ENCODE measurements around the gene ABCA2.
A peak's percentile ranks its signal among the peaks of the same experiment; 100 is the strongest.
"Not testable (repeated sequence)": the region's sequence is repeated elsewhere in the genome, so short reads cannot be mapped to it uniquely, and the experiment has no call there.

The ABCA2 gene

DNA sequence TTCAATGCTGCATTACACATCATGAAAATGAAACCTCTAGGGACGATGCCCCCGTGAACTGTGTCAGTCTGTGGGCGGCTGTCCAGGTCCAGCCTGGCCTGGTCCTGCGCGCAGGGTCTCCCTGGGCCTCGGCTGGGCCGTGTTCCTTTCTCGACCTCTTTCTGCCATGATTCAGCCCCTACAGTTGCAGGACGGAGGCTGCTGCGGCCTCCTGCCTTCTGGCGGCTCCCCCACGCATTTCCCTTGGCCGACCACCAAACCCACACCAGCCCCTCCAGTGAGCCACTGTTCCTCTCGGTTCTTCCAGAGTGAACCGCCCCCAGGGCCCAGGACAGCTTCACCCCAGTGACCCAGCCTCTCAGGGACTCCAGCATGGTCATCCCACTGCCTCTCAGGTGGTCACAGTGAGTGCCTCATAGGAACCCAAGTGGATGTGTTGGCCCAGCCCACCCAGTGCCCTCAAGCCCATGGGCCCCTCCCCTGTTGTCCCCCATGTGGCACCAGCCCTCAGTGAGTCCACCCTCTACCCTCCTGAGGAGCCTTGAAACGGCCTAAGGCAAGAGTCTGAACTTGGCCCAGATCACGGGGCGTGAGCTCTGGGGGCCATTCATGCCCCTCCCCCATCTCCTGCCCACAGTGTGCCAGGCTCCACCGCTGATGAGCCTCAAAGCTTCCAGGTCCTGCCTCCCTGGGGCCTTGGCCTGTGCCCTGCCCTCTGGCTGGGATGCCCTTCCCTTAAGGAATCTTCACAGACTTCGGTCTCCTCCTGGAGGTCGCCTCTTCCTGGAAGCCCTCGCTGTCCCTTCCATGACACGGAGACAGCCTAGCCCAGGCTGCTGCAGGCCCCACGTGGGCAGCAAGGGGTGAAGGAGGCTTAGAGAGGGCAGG lies 21.7 kb downstream of the ABCA2 start:
- Histone ChIP-seq H4K20me1 (ENCODE audit: insufficient read depth, low read length, poor library complexity, severe bottlenecking) (no peaks in the 10 kb centered on the region), H3K9me3 (ENCODE audit: insufficient read depth, low read depth, low read length) (no peaks in the 10 kb centered on the region), H3K36me3 (ENCODE audit: insufficient read depth, low read length) (no peaks in the 10 kb centered on the region), H3K9me2 (replicated peaks; ENCODE audit: low read depth, low read length) (no peaks in the 10 kb centered on the region), H3K9ac (ENCODE audit: low read depth, low read length, poor library complexity, severe bottlenecking) (no peak overlapping the region), H3K27me3 (ENCODE audit: insufficient read depth, low read length, poor library complexity, severe bottlenecking) (no peaks in the 10 kb centered on the region), H3K79me2 (ENCODE audit: insufficient read depth, low read length) (no peaks in the 10 kb centered on the region), H3K4me2 (ENCODE audit: low read depth, low read length, poor library complexity, severe bottlenecking) (no peak overlapping the region), H2AFZ (ENCODE audit: low read length) (no peak overlapping the region), H3K4me3 (ENCODE audit: low read length, poor library complexity, severe bottlenecking) (no peak overlapping the region), H3K4me1 (ENCODE audit: insufficient read depth, low read length, poor library complexity, severe bottlenecking) (no peaks in the 10 kb centered on the region), H3F3A (ENCODE audit: low read depth) (no peaks in the 10 kb centered on the region)
- TF ChIP-seq CTCF (conservative IDR thresholded peaks at IDR 0.05; ENCODE audit: low read length) (no peak), EZH2phosphoT487 (IDR thresholded peaks at IDR 0.05; ENCODE audit: borderline replicate concordance) (no peak)

DNA sequence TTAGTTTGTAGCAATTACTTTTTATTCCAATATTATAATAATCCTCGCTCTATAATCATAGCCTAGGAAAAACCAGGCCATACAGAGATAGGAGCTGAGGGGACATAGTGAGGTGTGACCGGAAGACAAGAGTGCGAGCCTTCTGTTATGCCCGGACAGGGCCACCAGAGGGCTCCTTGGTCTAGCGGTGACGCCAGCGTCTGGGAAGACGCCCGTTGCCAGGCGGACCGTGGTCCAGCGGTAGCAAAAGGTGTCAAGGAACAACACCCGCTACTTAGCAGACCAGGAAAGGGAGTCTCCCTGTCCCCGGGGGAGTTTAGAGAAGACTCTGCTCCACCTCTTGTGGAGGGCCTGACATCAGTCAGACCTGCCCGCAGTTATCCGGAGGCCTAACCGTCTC lies 23.8 kb downstream of the ABCA2 start:
- not testable (repeated sequence) for H3K4me3 ChIP-seq (ENCODE audit: low read length, poor library complexity, severe bottlenecking); H3K4me1 ChIP-seq (ENCODE audit: insufficient read depth, low read length, poor library complexity, severe bottlenecking)
- TF ChIP-seq CTCF (conservative IDR thresholded peaks at IDR 0.05; ENCODE audit: low read length): peak; percentile 22; the same call in 1 of the 2 replicates

GRCh38 chr9:137002646-137003041 lies 25.4 kb downstream of the ABCA2 start:
- Histone ChIP-seq H3K27me3 (ENCODE audit: insufficient read depth, low read length, poor library complexity, severe bottlenecking) (no peaks in the 10 kb centered on the region), H3K9ac (ENCODE audit: low read depth, low read length, poor library complexity, severe bottlenecking) (no peak overlapping the region), H3K9me3 (ENCODE audit: insufficient read depth, low read depth, low read length) (no peaks in the 10 kb centered on the region), H2AFZ (ENCODE audit: low read length) (no peak overlapping the region), H3K4me2 (ENCODE audit: low read depth, low read length, poor library complexity, severe bottlenecking) (no peak overlapping the region), H3F3A (ENCODE audit: low read depth) (no peaks in the 10 kb centered on the region), H3K36me3 (ENCODE audit: insufficient read depth, low read length) (no peaks in the 10 kb centered on the region), H3K4me3 (ENCODE audit: low read length, poor library complexity, severe bottlenecking) (no peak overlapping the region), H3K9me2 (replicated peaks; ENCODE audit: low read depth, low read length) (no peaks in the 10 kb centered on the region), H4K20me1 (ENCODE audit: insufficient read depth, low read length, poor library complexity, severe bottlenecking) (no peaks in the 10 kb centered on the region), H3K79me2 (ENCODE audit: insufficient read depth, low read length) (no peaks in the 10 kb centered on the region), H3K4me1 (ENCODE audit: insufficient read depth, low read length, poor library complexity, severe bottlenecking) (peaks cover 3% of the 10 kb centered on the region)
- no peak for TF ChIP-seq EZH2phosphoT487 (IDR thresholded peaks at IDR 0.05; ENCODE audit: borderline replicate concordance)

More for the DNA sequence above, 23.8 kb downstream of the ABCA2 start:
- not testable (repeated sequence) for H3K79me2 ChIP-seq (ENCODE audit: insufficient read depth, low read length); H3K9ac ChIP-seq (ENCODE audit: low read depth, low read length, poor library complexity, severe bottlenecking); H3K36me3 ChIP-seq (ENCODE audit: insufficient read depth, low read length); H3K4me2 ChIP-seq (ENCODE audit: low read depth, low read length, poor library complexity, severe bottlenecking); H3F3A ChIP-seq (ENCODE audit: low read depth); H4K20me1 ChIP-seq (ENCODE audit: insufficient read depth, low read length, poor library complexity, severe bottlenecking); H3K9me3 ChIP-seq (ENCODE audit: insufficient read depth, low read depth, low read length); H2AFZ ChIP-seq (ENCODE audit: low read length); H3K9me2 ChIP-seq (replicated peaks; ENCODE audit: low read depth, low read length); H3K27me3 ChIP-seq (ENCODE audit: insufficient read depth, low read length, poor library complexity, severe bottlenecking)
